GDM1 (cell line): ENCODE data around the gene FKBP5.
"Not testable (repeated sequence)": the region's sequence is repeated elsewhere in the genome, so short reads cannot be mapped to it uniquely, and the experiment has no call there.

Experiments used
- DNase-seq: peaks from one replicate; lab custom pipeline; 2025; lab: John Stamatoyannopoulos, UW

The FKBP5 gene

DNA sequence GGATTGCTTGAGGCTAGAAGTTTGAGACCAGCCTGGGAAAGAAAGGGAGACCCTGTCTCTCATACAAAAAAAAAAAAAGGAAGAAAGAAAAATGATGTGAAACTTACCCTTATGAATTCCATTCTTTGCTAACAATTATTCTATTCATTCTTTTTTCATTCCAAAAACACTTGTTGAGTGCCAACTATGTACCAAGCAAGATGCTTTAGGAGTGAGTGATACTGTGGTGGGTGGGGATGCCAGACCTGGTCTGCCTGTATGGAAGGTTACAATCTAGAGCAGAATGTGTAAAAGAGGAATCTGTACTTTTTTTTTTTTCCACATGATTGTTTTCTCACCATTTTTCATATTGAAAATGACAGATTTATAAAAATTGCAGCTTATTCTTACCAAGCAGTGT, 102.2 kb downstream of the FKBP5 start:
- DNase-seq = no peak

GRCh38 chr6:35585658-35586057, 103.1 kb downstream of the FKBP5 start:
- DNase-seq = no peak

DNA sequence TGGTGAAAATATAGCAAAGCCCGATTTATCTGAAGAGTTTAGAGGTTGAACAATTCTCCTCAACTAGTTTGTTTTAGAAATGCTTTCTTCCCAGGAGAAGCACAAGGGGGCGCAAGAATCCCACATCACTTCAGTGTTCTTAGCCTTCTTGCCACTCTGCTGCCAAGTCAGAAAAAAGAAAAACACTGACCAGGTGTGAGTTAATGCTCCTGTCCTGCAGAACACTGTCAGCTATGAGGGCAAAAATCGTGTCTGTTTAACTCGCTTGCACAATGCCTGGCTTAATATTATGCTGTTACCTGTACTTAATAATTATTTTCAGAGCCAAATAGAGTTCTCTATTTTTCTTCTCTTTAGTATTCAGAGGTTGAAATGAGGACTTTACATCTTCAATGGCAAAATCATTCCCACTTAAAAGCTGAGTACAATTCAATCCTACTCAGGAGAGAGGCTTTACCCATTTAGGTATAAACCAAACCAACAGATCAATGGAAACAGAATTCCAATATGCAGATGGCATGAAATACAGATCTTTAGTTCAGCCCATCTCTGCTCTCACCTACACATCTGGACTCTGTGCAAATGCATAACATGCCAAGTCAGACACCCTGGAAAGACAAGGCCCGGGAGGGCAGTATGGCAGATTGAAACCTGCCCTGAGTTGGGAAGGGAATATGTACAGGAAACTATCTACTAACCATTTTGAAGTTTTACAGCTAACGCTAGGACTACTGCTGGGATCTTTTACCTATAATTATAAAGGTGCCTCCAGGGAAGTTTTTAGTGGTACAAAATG, 104.6 kb downstream of the FKBP5 start:
- DNase-seq = peak; percentile 43

DNA sequence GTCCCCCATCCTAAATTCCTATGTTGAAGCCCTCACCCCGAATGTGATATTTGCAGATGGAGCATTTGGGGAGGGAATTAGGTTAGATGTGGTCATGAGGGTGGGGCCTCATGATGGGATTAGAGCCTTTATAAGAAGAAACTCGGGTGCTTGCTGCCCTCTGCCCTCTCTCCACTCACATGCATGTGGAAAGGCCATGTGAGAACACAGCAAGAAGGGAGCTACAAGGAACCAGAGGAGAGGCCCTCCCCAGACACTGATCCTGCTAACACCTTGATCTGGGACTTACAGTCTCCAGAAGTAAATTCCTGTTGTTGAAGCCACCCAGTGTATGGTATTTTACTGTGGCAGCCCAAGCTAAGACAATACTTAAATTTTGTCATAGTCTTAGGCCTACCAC, 106.4 kb downstream of the FKBP5 start:
- DNase-seq = no peak

- DNase-seq = no peak
Observed at GRCh38 chr6:35581633-35582032, 107.1 kb downstream of the FKBP5 start.

GRCh38 chr6:35580836-35581235, 107.9 kb downstream of the FKBP5 start:
- no peak for DNase-seq

- DNase-seq = no peak
Observed at GRCh38 chr6:35576682-35577081, 112.0 kb downstream of the FKBP5 start.

GRCh38 chr6:35573495-35574110, 115.1 kb downstream of the FKBP5 start:
- no peak for DNase-seq

DNA sequence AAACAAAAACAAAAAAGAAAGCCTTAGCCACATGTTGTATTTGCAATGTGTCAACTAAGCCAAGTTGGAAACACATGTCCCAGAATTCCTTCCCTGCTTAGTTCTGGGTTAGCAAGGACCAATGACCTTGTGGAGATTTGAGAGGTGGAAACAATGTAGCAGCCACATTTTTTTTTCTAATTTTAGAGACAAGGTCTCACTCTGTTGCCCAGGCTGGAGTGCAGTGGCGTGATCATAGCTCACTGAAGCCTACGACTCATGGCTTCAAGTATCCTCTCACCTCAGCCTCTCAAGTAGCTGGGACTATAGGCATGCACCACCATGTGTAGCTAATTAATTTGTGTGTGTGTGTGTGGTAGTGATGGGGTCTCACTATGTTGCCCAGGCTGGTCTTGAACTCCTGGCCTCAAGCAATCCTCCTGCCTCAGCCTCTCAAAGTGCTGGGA, 117.8 kb downstream of the FKBP5 start:
- not testable (repeated sequence) for DNase-seq

DNA sequence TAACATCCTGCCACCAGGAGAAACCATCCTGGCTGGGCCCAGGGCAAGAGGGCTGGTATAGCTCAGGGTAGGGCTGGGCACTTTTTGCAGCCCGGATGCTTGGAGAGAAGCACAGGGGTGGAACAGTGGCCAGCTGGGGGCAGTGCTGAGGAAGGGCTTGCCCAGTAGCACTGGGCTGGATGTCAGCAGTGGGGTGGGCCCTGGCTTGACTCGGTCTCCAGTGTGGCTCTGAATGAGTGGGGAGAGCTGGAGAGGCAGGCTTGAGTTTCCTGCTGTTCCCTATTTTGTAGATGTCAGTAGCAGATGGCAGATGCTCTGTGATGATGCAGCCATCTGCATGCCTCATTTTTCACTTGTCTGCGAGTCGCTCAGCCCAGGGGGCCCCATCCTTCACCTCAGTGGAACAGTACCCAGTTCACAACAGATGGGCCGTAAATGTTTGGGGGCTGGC, 119.7 kb downstream of the FKBP5 start:
- no peak for DNase-seq

GRCh38 chr6:35566794-35567193, 121.9 kb downstream of the FKBP5 start:
- DNase-seq = no peak

DNA sequence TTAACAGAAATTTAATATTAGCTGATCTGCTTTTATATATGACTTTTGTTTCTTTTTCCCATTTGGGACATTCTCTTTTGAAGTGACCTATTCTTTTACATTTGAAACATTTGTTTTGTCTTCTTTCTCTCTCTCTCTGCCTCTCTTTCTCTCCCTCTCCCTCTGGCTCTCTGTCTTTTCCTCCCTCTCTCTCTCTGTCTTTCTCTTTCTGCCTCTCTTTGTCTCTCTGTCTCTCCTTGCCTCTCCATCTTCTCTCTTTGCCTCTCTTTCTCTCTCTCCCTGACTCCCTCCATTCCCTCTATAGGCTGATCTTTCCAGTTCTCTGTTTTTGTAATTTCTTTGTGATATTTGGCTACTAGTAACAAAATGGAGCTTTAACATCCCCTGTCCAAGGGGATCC, 124.0 kb downstream of the FKBP5 start:
- no peak for DNase-seq

GRCh38 chr6:35562060-35562459, 126.7 kb downstream of the FKBP5 start:
- DNase-seq = no peak

GRCh38 chr6:35561113-35561512, 127.6 kb downstream of the FKBP5 start:
- DNase-seq = no peak

DNA sequence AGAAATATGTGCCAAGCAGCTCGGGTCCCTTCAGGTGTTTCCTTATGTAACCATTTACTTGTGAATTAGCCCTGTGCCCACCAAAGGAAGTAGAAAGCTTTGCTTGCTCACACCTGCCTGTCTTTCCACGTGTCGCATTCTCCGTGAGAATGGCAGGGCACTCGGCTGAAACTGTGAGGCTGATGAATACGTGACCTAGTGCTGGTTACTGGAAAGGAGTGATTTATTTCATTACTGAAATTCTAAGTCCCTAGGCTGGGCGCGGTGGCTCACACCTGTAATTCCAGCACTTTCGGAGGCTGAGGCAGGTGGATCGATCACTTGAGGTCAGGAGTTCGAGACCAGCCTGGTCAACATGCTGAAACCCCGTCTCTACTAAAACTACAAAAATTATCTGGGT, 130.1 kb downstream of the FKBP5 start:
- DNase-seq = no peak

DNA sequence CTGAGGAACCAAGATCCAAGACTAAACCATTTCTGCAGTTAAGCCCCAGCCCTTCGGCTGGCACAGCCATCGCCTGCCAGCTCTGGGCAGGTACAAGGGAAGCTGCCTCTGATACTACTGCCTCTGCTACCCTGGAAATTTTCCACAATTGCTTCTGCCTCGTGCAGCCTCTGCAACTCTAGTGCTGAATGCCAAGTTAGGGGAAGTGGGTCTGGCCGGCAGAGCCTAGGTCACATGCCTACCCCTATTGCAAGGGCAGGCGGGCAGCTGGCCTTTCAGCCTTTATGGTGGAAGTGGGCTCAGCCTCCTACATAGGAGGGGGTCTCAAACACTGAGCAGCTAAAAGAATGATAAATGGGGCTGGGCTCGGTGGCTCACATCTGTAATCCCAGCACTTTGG, 131.5 kb downstream of the FKBP5 start:
- no peak for DNase-seq

DNA sequence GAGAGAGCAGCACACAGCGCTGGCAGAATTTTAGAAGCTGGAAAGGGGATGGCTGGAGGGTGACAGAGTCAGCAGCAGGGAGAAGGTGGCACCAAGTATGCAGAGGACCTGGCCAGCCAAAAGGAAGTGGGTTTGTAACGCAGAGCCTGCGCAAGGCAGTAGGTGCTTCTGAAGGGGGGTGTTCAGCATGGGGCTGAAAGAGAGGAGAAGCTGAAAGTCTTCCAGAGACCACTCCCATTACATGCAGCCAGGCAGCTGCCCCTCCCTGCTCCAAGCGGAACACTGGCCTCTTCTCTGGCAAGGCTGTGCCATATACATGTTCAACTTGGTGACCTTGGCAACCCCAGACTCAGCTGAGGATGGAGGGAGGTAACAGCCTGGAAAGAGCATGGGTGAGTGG, 133.9 kb downstream of the FKBP5 start:
- no peak for DNase-seq

DNA sequence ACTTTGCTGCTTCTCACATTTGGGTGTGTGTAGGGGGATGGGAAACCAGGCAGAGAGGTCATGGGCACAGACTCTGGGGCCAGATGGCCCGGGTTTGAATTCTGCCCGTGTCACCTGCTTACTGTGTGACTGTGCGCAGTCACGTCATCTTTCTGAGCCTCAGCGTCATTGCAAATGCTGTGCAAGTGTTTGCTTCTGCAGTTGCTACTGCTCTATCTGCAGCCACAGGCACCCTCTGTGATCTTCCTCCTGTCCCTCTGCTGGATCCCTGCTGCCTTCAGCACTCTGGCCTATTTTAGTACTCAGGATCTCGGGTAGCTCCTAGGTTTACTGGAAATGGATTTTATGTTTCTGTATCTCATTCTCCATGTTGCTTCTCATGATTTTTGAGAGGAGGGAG, 135.4 kb downstream of the FKBP5 start:
- no peak for DNase-seq

DNA sequence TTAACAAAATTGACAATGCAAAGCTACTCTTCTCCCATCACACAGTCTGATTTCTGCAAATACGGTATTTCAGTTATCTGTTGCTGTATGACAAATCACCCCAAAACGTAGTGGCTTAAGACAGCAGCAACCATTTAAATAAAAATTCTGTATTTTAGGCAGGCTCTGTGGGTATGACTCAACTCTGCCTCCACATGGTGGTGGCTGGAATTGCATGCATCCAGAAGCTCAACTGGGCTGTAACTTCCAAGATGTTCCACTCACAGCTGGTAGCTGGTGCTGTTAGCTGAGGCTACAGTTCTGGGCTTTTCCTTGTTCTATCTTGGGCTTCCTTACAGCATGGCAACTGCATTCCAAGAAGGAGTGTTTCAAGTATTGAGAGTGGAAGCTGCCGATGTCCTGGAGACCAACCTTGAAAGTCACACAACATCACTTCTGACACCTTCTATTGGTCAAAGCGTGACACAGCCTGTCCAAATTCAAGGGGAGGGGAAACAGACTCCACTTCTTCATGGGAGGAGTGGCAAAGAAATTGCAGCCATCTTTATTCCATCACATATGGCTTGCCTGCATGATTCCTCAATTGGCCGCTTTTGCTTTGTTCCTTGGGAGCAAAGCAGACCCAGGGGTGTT, 136.3 kb downstream of the FKBP5 start:
- peak; percentile 35 for DNase-seq

DNA sequence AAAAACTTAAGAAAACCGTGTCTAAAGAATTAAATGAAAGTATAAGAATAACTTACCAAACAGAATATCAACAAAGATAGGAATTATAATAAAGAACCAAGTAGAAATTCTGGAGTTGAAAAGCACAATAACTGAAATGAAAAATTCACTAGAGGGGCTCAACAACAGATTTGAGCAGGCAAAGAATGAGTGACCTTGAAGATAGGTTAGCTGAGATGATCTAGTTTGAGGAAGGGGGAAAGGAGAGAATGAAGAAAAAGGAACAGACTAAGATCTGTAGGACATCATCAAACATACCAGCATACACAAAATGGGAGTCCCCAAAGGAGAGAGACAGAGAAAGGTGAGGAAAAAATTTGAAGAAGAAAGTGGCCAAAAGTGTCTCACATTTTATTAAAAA, 138.3 kb downstream of the FKBP5 start:
- no peak for DNase-seq

DNA sequence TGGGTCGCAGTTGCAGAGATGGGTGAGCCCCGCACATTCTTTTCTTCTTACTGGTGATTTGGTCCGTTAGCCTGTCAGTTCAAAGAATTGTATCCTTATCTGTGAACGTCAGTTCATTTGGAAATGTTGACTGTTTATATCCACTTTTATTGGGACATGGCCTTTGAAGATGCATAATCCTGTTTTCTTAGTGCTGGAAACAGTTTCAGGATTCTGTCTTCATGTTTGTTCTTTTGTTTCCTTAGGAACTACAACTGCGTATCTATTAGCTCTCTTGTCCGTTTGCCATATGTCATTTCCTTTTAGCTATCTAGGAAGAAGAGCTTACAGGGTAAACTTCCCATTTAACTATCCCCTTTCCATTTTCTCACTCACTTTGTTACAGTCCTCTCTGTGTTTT, 141.0 kb downstream of the FKBP5 start:
- DNase-seq = no peak

- DNase-seq = no peak
Observed at GRCh38 chr6:35544769-35545361, 143.8 kb downstream of the FKBP5 start.
